ENCODE data around the gene KHDRBS2.
A peak's percentile ranks its signal among the peaks of the same experiment; 100 is the strongest.

The KHDRBS2 gene

DNA sequence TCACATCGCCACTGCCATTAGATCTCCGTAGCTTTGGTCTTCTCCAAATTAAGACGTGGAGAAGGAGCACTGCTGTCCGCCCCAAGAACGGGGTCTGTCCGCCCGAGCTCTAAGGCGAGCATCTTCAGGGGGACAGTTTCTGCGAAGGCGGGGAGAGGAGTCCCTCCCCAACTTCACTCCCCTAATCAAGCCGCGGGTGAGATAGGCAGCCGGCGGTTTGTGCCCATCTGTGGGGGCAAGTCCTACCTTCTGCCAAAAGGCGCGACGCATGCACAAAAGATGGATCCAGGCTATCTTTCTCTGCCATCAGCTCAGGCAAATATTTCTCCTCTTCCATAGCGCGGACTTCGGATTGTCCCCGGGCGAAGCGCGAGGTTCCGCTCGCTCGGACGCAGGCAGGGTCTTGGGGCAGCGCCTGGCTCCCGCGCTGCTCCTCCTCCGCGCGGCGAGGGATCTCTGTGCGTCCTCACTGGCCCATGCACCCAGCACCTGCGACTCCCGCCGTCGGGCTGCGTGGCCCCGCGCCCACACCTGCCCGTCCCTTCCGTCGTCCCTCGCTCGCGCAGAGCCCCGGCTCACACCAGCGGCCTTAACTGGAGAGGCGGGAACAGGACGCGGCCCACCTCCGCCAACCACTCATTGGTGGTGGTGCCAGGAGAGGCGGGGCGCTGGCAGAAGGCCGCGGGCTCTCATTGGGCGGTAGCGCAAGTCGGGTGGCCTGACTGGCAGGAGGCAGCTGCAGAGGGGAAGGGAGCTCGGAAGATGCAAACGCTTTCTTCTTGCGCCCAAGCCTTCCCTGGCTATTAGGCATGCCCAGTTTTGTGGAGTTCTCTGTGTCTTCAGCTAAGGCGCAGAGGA, at the start of gene KHDRBS2:
TSS of gene KHDRBS2 (minus strand) at position 614 of the 858 bp plus-strand sequence.
- no peak for DNase-seq

GRCh38 chr6:62328607-62329006, 42.6 kb upstream of the KHDRBS2 start:
- no peak for DNase-seq

- DNase-seq = no peak
These were observed 38.8 kb upstream of the KHDRBS2 start for GRCh38 chr6:62324834-62325233.

GRCh38 chr6:62323818-62324431, 37.9 kb upstream of the KHDRBS2 start:
- DNase-seq = no peak

GRCh38 chr6:62298745-62299392, 12.8 kb upstream of the KHDRBS2 start:
- no peak for DNase-seq

DNA sequence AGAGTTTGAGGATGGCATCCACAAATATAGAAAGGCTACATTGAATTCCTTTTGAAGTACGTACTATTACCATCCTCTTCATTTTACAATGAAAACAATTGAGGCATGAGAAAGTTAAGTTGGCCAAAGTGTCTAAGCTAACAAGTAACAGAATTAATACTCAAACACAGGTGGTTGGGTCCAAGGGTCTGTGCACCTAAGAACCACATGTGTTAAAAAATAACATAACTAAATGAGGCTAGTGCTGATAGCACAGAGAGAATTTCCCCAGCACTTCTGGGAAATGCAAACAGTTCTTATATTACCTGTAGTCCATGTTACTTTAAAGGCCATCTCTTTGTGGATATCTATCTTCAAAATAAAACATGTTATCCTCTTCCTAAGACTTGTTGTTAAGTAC, 10.5 kb upstream of the KHDRBS2 start:
- no peak for DNase-seq

DNA sequence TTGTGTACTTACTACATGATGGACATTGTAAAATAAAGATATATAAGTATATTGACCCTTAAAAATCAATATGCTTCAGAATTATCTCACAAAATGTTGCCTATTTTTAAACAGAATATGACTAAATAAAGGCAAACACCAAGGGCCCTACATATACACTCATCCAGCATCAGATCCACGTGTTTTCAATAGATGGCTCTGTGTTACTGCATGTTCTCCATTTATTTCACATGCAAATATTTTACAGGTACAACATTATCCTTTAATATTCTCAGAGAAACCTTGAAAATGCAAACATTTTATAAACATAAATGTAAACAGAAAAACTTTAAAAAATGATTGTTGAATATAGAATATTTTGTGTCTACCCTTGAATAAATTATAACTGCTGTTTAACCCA, 2.9 kb upstream of the KHDRBS2 start:
- DNase-seq = no peak

- no peak for DNase-seq
These were observed 2.5 kb upstream of the KHDRBS2 start for GRCh38 chr6:62288562-62288961.

DNA sequence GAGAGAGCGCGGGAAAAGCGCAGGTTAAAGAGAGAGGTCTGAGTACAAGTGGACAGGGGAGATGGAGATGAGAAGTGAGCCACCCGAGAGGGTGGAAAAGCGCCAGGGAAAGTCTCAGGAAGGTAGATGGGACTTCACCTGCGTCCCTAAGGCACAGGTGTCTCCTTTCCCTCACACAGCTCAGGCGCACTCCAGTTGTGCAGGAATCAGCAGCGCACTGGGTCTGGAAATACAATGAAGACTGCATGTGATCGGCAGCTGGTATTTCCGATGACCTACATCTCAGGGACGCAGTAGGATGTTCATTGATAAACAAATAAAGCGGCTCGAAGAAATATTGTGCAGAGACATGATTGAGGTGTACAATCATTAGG, 432 bp upstream of the KHDRBS2 start:
- no peak for DNase-seq

- DNase-seq = no peak
These were observed 1.3 kb downstream of the KHDRBS2 start for GRCh38 chr6:62284725-62285124.

DNA sequence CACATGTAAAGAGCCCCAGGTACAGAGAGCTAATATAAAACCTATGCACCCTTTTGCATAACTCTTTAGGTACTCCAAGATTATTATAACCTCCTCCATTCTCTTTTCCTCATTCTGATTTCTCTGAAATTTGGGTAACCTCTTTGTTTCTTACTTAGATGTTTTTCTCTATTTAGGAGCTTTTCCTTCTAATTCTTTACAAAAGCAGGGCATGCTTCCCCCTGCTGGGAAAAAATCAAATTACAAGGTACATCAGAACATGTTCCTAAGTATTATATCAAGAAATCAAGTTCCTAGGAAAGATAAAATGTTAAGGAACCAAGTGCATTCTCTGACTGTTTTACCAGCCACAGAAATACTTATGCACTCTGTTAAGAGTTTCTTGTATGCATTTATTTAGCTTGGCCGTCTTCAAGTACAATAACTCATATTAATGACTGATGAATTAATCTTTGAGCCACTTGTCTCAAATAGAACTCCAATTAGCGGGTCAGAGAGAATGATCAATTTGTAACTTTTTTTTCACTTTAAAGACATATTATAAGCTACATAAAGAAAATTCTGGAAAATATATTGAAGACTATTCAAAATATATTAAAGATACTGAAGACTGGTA, 2.1 kb downstream of the KHDRBS2 start:
- peak; percentile 32 to 35 for DNase-seq

DNA sequence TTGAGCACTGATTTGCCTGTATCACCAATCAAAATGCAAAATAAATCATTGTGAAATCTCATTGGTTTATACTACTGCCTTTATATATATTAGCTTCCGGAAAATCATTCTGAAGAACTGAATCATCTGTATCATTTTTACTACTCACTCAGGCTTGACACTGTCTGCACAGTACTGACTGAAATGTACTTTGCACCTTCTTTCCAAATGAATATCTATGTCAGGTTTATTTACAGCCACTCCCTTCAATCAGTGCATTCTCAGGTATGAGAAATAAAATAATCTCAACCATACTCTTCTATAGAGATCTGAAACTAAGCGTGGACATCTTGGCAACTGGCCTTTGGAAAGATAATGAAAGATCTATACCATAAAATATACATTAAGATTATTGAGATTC, 2.7 kb downstream of the KHDRBS2 start:
- no peak for DNase-seq

- no peak for DNase-seq
These were observed 5.9 kb downstream of the KHDRBS2 start for GRCh38 chr6:62280099-62280498.

- DNase-seq = no peak
These were observed 13.9 kb downstream of the KHDRBS2 start for GRCh38 chr6:62272114-62272513.

GRCh38 chr6:62265906-62266525, 20.0 kb downstream of the KHDRBS2 start:
- no peak for DNase-seq

- DNase-seq = no peak
These were observed 23.7 kb downstream of the KHDRBS2 start for GRCh38 chr6:62262283-62262682.

DNA sequence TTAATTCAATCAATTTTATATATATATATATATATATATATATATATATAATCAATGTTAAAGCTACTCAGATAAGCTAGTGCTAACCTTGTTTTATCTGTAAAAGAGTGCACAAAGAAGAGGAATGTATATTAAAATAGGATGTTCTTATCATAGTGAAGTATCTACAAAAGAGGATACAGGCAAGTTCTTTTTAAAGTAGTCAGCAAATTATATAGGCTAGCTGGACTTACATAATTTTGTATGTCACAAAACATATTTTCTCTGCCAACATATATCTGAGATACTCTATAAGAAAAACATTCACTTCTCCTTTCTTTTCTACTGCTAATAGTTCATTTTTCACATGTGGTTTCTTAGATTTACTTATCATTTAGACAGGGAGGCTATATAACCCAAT, 39.9 kb downstream of the KHDRBS2 start:
- DNase-seq = no peak

DNA sequence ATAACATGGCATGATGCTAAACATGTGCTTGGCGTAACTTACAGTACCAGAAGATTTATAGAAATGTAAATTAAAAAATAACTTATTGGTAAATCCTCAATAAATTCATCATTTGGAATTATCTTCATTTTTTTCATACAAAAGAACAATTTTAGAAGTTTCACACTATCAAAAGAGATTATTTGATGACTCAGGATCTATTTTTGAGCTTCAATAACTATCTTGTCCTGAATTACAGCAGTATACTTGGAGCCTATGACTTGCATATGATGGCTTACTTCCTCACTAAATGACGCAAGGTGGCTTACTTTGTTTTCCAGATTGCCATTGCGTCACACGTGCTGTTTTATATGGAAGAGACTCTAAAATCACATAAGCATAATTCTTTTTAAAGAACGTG, 49.2 kb downstream of the KHDRBS2 start:
- no peak for DNase-seq

- no peak for DNase-seq
These were observed 56.8 kb downstream of the KHDRBS2 start for GRCh38 chr6:62229231-62229630.

DNA sequence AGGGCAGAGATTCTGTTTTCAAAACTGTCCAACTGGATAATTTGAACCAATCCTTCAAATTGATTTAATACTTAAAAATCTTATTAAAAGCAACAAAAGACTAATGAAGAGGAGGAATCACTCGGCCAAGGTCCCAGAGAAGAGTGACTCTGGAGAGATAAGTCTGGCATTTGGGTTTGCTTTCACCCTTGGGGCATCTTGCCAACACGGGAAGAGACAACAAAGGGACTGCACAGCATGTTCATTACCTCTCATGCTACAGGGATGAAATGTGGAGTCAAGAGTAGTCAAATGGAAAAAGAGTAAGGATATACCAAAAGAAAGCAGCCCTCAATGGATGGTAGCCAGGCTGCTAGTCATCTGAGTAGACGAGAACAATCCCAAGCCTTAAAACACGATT, 68.2 kb downstream of the KHDRBS2 start:
- no peak for DNase-seq

- DNase-seq = no peak
These were observed 83.9 kb downstream of the KHDRBS2 start for GRCh38 chr6:62202078-62202477.

- DNase-seq = no peak
These were observed 93.4 kb downstream of the KHDRBS2 start for GRCh38 chr6:62192593-62192992.

DNA sequence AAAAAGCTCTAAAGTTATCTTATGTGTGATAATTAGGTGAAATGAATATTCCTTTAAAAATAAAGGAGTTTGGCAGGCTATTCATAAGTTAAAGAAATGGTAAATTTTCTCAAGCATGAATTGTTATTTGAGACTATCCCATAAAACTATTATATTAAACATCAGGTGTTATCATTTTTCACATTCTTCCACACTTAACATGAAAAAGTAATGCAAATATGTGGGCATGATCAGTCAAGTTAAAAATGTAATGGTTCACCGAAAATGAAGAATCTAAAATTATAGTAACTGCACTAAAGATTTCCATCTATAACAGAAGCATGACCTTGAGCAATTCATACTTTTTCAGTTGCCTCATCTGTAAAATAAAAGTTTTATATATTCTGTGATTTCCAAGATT, 110.8 kb downstream of the KHDRBS2 start:
- DNase-seq = no peak

Data from AML-193 (cell line).